ENCODE data around the gene ASNSD1.

GRCh38 chr2:189657867-189658266, 3.4 kb upstream of the ASNSD1 start:
- no peak for TF ChIP-seq EZH2 (IDR thresholded peaks at IDR 0.05)
- no peak for TF ChIP-seq POLR2AphosphoS5 (IDR thresholded peaks at IDR 0.05; ENCODE audit: borderline replicate concordance, low read depth, low read length)

Data from SK-N-MC (cell line).